Measurements from ENCODE around the gene MSANTD7. TPM values are rescaled to one million over a fixed set of nuclear protein-coding genes. Genes with fewer than 3 reads are reported as not detected.
A peak's percentile ranks its signal among the peaks of the same experiment; 100 is the strongest.

The MSANTD7 gene
- polyA plus RNA-seq, 1 donor (not counting 4 experiments of a cell fraction or from before 2014, with no cell fraction given): 8.6 TPM

DNA sequence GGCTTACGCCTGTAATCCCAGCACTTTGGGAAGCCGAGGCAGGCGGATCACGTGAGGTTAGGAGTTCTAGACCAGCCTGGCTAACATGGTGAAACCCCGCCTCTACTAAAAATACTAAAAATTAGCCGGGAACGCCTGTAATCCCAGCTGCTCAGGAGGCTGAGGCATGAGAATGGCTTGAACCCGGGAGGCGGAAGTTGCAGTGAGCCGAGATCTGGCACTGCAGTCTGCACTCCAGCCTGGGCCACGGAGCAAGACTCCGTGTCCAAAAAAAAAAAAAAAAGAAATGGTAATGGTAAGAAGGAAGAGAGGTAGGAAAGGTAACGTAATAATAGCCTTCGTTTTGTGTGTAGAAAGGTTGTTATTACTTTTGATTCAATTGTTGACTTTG lies 1.2 kb downstream of the MSANTD7 start:
- Histone ChIP-seq H3K27me3 (ENCODE audit: control insufficient read depth, extremely low read depth, insufficient read depth, low read length) (no peaks in the 10 kb centered on the region), H3K4me3 (ENCODE audit: control insufficient read depth in 2 of 3, extremely low read depth in 1 of 3, insufficient read depth in 2 of 3, low read depth in 1 of 3, low read length in 3 of 3) (peak overlapping the region; percentile 92 to 98 (median 95)), H2AFZ (ENCODE audit: control insufficient read depth, low read length) (peak overlapping the region; percentile 96), H3K4me1 (ENCODE audit: control insufficient read depth, extremely low read depth, insufficient read depth, low read length) (peaks cover 12% of the 10 kb centered on the region), H3K9me1 (ENCODE audit: control insufficient read depth, extremely low read depth, insufficient read depth, low read length) (no peaks in the 10 kb centered on the region), H4K20me1 (ENCODE audit: control insufficient read depth, extremely low read depth, insufficient read depth, low read length) (no peaks in the 10 kb centered on the region), H3K9ac (ENCODE audit: control insufficient read depth, extremely low read depth, insufficient read depth, low read length) (peak overlapping the region; percentile 96), H3K27ac (ENCODE audit: control insufficient read depth, insufficient read depth, low read length) (peak overlapping the region; percentile 92), H3K9me3 (ENCODE audit: control insufficient read depth, low read depth, low read length) (no peaks in the 10 kb centered on the region), H3K79me2 (ENCODE audit: control insufficient read depth, insufficient read depth, low read length) (peaks cover 50% of the 10 kb centered on the region), H3K4me2 (ENCODE audit: control insufficient read depth, extremely low read depth, insufficient read depth, low read depth, low read length) (peak overlapping the region; percentile 89), H3K36me3 (ENCODE audit: control insufficient read depth in 2 of 2, extremely low read depth in 1 of 2, insufficient read depth in 2 of 2, low read length in 2 of 2) (peaks cover 15 to 29% of the 10 kb centered on the region in 2 experiments)
- DNase-seq (ENCODE audit: low read depth, low spot score) (no peak), FAIRE-seq (no peak)
- TF ChIP-seq EZH2 (IDR thresholded peaks at IDR 0.05; ENCODE audit: low read length): no peak
- TF ChIP-seq, protein P1, sequence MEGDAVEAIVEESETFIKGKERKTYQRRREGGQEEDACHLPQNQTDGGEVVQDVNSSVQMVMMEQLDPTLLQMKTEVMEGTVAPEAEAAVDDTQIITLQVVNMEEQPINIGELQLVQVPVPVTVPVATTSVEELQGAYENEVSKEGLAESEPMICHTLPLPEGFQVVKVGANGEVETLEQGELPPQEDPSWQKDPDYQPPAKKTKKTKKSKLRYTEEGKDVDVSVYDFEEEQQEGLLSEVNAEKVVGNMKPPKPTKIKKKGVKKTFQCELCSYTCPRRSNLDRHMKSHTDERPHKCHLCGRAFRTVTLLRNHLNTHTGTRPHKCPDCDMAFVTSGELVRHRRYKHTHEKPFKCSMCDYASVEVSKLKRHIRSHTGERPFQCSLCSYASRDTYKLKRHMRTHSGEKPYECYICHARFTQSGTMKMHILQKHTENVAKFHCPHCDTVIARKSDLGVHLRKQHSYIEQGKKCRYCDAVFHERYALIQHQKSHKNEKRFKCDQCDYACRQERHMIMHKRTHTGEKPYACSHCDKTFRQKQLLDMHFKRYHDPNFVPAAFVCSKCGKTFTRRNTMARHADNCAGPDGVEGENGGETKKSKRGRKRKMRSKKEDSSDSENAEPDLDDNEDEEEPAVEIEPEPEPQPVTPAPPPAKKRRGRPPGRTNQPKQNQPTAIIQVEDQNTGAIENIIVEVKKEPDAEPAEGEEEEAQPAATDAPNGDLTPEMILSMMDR (optimal IDR thresholded peaks at IDR 0.05 in 1 of 3, IDR thresholded peaks at IDR 0.05 in 1 of 3, conservative IDR thresholded peaks at IDR 0.05 in 1 of 3; ENCODE audit: extremely low read depth in 1 of 3, insufficient read depth in 2 of 3, low read length in 3 of 3): no peak
- dilution Hi-C loops (cut with MboI; ENCODE audit: extremely low pct_ligation_motif_present, low sequenced_read_pairs): no loop called here

DNA sequence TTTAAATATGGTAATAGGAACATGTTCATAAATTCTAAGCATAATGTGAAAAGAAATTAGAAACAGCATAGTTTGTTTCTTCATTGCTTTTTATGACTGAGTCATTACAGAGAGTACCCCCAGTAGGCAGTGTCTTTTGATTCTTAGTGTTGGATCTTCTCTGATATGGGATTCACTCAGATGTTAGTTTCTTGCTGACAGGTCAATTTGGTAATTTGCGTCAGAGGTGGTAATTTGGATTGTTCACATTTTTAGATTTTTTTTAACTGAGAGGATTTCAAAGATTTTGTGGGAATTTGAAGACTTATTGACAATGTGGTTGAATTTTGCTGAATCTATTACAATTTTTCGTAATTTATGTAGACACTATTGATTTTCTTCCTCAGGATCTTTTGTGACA lies 2.1 kb downstream of the MSANTD7 start:
- FAIRE-seq: no peak
- DNase-seq (ENCODE audit: low read depth, low spot score): no peak
- no peak overlapping the region for H3K4me2 ChIP-seq (ENCODE audit: control insufficient read depth, extremely low read depth, insufficient read depth, low read depth, low read length)
- no peaks in the 10 kb centered on the region for H3K9me1 ChIP-seq (ENCODE audit: control insufficient read depth, extremely low read depth, insufficient read depth, low read length)
- no peak overlapping the region for H2AFZ ChIP-seq (ENCODE audit: control insufficient read depth, low read length)
- no peaks in the 10 kb centered on the region for H4K20me1 ChIP-seq (ENCODE audit: control insufficient read depth, extremely low read depth, insufficient read depth, low read length)
- no peak overlapping the region for H3K9ac ChIP-seq (ENCODE audit: control insufficient read depth, extremely low read depth, insufficient read depth, low read length)
- no peak overlapping the region for H3K4me3 ChIP-seq (ENCODE audit: control insufficient read depth in 2 of 3, extremely low read depth in 1 of 3, insufficient read depth in 2 of 3, low read depth in 1 of 3, low read length in 3 of 3)
- H3K79me2 ChIP-seq (ENCODE audit: control insufficient read depth, insufficient read depth, low read length): peaks cover 53% of the 10 kb centered on the region
- dilution Hi-C loops (cut with MboI; ENCODE audit: extremely low pct_ligation_motif_present, low sequenced_read_pairs): no loop called here
- no peak for TF ChIP-seq EZH2 (IDR thresholded peaks at IDR 0.05; ENCODE audit: low read length)
- TF ChIP-seq, protein P1 (optimal IDR thresholded peaks at IDR 0.05 in 1 of 3, IDR thresholded peaks at IDR 0.05 in 1 of 3, conservative IDR thresholded peaks at IDR 0.05 in 1 of 3; ENCODE audit: extremely low read depth in 1 of 3, insufficient read depth in 2 of 3, low read length in 3 of 3): no peak
- no peaks in the 10 kb centered on the region for H3K27me3 ChIP-seq (ENCODE audit: control insufficient read depth, extremely low read depth, insufficient read depth, low read length)
- no peak overlapping the region for H3K27ac ChIP-seq (ENCODE audit: control insufficient read depth, insufficient read depth, low read length)
- peaks cover 15 to 31% of the 10 kb centered on the region in 2 experiments for H3K36me3 ChIP-seq (ENCODE audit: control insufficient read depth in 2 of 2, extremely low read depth in 1 of 2, insufficient read depth in 2 of 2, low read length in 2 of 2)
- H3K9me3 ChIP-seq (ENCODE audit: control insufficient read depth, low read depth, low read length): no peaks in the 10 kb centered on the region
- H3K4me1 ChIP-seq (ENCODE audit: control insufficient read depth, extremely low read depth, insufficient read depth, low read length): peaks cover 12% of the 10 kb centered on the region

Data from keratinocyte (primary cell).